Tibial nerve (tissue), 4 donors: ENCODE results near the gene ST6GALNAC5. TPM values are rescaled to one million over a fixed set of nuclear protein-coding genes. Genes with fewer than 3 reads are reported as not detected.

Experiments
- DNase-seq, 2 donors: peaks; one replicate each; pipeline ENCODE4 v3.0.0-alpha.2; 2019; ENCODE audit warnings: low spot score in 2 of 2
- H3K27ac ChIP-seq, 4 donors: fragments of 200-600 bp; sonication (generic) in 3 of 4; one replicate each; pipeline ENCODE4 v1.5.1; 2017 to 2019; ENCODE audit warnings: mild to moderate bottlenecking in 1 of 4
- H3K27me3 ChIP-seq, 2 donors: fragments of 200-600 bp; sonication (generic) in 1 of 2; one replicate each; pipeline versions ENCODE4 v1.5.1 to v1.6.0; 2017 to 2019
- H3K36me3 ChIP-seq, 3 donors: fragments of 200-600 bp; sonication (generic); one replicate each; pipeline ENCODE4 v1.5.1; 2018 to 2019
- H3K4me1 ChIP-seq, 4 donors: fragments of 200-600 bp; sonication (generic) in 3 of 4; one replicate each; pipeline ENCODE4 v1.5.1; 2017 to 2019
- H3K4me3 ChIP-seq, 4 donors: fragments of 200-600 bp; sonication (generic) in 3 of 4; one replicate each; pipeline ENCODE4 v1.5.1; 2017 to 2019; ENCODE audit warnings: mild to moderate bottlenecking in 1 of 4, moderate library complexity in 1 of 4
- H3K9me3 ChIP-seq, 4 donors: fragments of 200-600 bp; sonication (generic) in 3 of 4; one replicate each; pipeline ENCODE4 v1.5.1; 2017 to 2019
- CTCF ChIP-seq, 5 experiments: fragments of 200-600 bp in 3 of 5; fragments of 450-650 bp in 2 of 5; sonication (generic) in 3 of 5; IDR thresholded peaks; one replicate each; pipeline ENCODE4 v1.5.1; 2016 to 2019; ENCODE audit warnings: antibody characterized with exemption in 5 of 5, mild to moderate bottlenecking in 3 of 5, moderate library complexity in 2 of 5
- EP300 ChIP-seq, 2 donors: sonication (generic); formaldehyde crosslinking; IDR thresholded peaks; one replicate each; pipeline ENCODE4 v1.6.1; 2017; ENCODE audit warnings: antibody characterized with exemption in 2 of 2, mild to moderate bottlenecking in 1 of 2
- POLR2A ChIP-seq, 2 donors: fragments of 450-650 bp; IDR thresholded peaks; one replicate each; pipeline ENCODE4 v1.6.1; 2017; ENCODE audit warnings: antibody characterized with exemption in 2 of 2, mild to moderate bottlenecking in 2 of 2, moderate library complexity in 2 of 2
- WGBS, 2 donors: methylation state at CpG; one replicate each; pipeline ENCODE4 v1.1.5; 2018; 5-methylcytosine and 5-hydroxymethylcytosine counted together
- total RNA-seq, 4 donors: library from RNA; depleted of rRNA; stranded (reverse); fragments of >200 nt; gene quantifications; one replicate each; pipeline ENCODE4 v1.1.0, GENCODE V29; 2016

Gene ST6GALNAC5
- total RNA-seq, 4 donors from 2014 or later = 10.6 to 57.2 (median 20.5) TPM

- 75 to 85% methylated on average over 4 of the region's 4 CpGs for WGBS, 2 donors
- no peak for DNase-seq
These were observed 73.5 kb downstream of the ST6GALNAC5 start for GRCh38 chr1:76940571-76941335.

GRCh38 chr1:76942549-76942948, 75.3 kb downstream of the ST6GALNAC5 start:
- WGBS, 2 donors = 80 to 84% methylated on average over 2 of the region's 2 CpGs
- Histone ChIP-seq H3K4me3 (no peak overlapping the region), H3K36me3 (no peaks in the 10 kb centered on the region), H3K4me1 (peaks cover 0 to 46% (median 7%) of the 10 kb centered on the region in 4 donors), H3K27me3 (no peaks in the 10 kb centered on the region), H3K9me3 (no peaks in the 10 kb centered on the region), H3K27ac (no peak overlapping the region)
- TF ChIP-seq POLR2A (IDR thresholded peaks at IDR 0.05) (no peak), EP300 (IDR thresholded peaks at IDR 0.05) (no peak), CTCF (IDR thresholded peaks at IDR 0.05) (no peak)
- no peak for DNase-seq

More at GRCh38 chr1:76940571-76941335, 73.5 kb downstream of the ST6GALNAC5 start:
- TF ChIP-seq EP300 (IDR thresholded peaks at IDR 0.05) (no peak), POLR2A (IDR thresholded peaks at IDR 0.05) (no peak), CTCF (IDR thresholded peaks at IDR 0.05) (no peak)
- no peaks in the 10 kb centered on the region for H3K27me3 ChIP-seq
- no peaks in the 10 kb centered on the region for H3K36me3 ChIP-seq
- H3K4me1 ChIP-seq = peaks cover 0 to 46% (median 7%) of the 10 kb centered on the region in 4 donors
- no peak overlapping the region for H3K4me3 ChIP-seq
- H3K9me3 ChIP-seq = no peaks in the 10 kb centered on the region
- H3K27ac ChIP-seq = no peak overlapping the region

- no peaks in the 10 kb centered on the region for H3K9me3 ChIP-seq
- peaks cover 0 to 27% (median 2%) of the 10 kb centered on the region in 4 donors for H3K4me1 ChIP-seq
- no peaks in the 10 kb centered on the region for H3K36me3 ChIP-seq
- H3K4me3 ChIP-seq = no peak overlapping the region
- no peak for DNase-seq
- H3K27me3 ChIP-seq = no peaks in the 10 kb centered on the region
- H3K27ac ChIP-seq = peak overlapping the region in 1 of 4 donors; percentile 43
- no peak for TF ChIP-seq POLR2A (IDR thresholded peaks at IDR 0.05)
- no peak for TF ChIP-seq CTCF (IDR thresholded peaks at IDR 0.05)
- no peak for TF ChIP-seq EP300 (IDR thresholded peaks at IDR 0.05)
- WGBS, 2 donors = 28 to 37% methylated on average over 2 of the region's 2 CpGs
These were observed 77.7 kb downstream of the ST6GALNAC5 start for GRCh38 chr1:76944942-76945341.

GRCh38 chr1:76948846-76949245, 81.6 kb downstream of the ST6GALNAC5 start:
- H3K9me3 ChIP-seq = no peaks in the 10 kb centered on the region
- no peak for DNase-seq
- H3K4me3 ChIP-seq = no peak overlapping the region
- no peaks in the 10 kb centered on the region for H3K36me3 ChIP-seq
- H3K27me3 ChIP-seq = no peaks in the 10 kb centered on the region
- H3K27ac ChIP-seq = no peak overlapping the region
- TF ChIP-seq EP300 (IDR thresholded peaks at IDR 0.05) (no peak), CTCF (IDR thresholded peaks at IDR 0.05) (no peak), POLR2A (IDR thresholded peaks at IDR 0.05) (no peak)
- H3K4me1 ChIP-seq = peaks cover 0 to 15% (median 2%) of the 10 kb centered on the region in 4 donors

- 74 to 75% methylated on average over 3 of the region's 3 CpGs for WGBS, 2 donors
- Histone ChIP-seq H3K9me3 (no peaks in the 10 kb centered on the region), H3K27me3 (no peaks in the 10 kb centered on the region), H3K4me3 (no peak overlapping the region), H3K4me1 (peaks cover 0 to 8% (median under 1%) of the 10 kb centered on the region in 4 donors), H3K36me3 (no peaks in the 10 kb centered on the region), H3K27ac (no peak overlapping the region)
- DNase-seq = no peak
- TF ChIP-seq EP300 (IDR thresholded peaks at IDR 0.05) (no peak), POLR2A (IDR thresholded peaks at IDR 0.05) (no peak), CTCF (IDR thresholded peaks at IDR 0.05) (no peak)
These were observed 82.2 kb downstream of the ST6GALNAC5 start for GRCh38 chr1:76949503-76949902.
